ENCODE data around the gene FIP1L1. TPM values are rescaled to one million over a fixed set of nuclear protein-coding genes. Genes with fewer than 3 reads are reported as not detected.
"Not testable (repeated sequence)": the region's sequence is repeated elsewhere in the genome, so short reads cannot be mapped to it uniquely, and the experiment has no call there.

The FIP1L1 gene
- total RNA-seq, 1 donor from 2014 or later, result 118 TPM

- no peaks in the 10 kb centered on the region for H3K4me1 Mint-ChIP-seq (ENCODE audit: low read depth)
- intact Hi-C loops (cut with micrococcal nuclease), result no loop called here
- peaks cover 32% of the 10 kb centered on the region for H3K36me3 Mint-ChIP-seq (ENCODE audit: low read depth)
- H3K27ac Mint-ChIP-seq, result no peak overlapping the region
- no peaks in the 10 kb centered on the region for H3K27me3 Mint-ChIP-seq (ENCODE audit: insufficient read depth)
- no peak overlapping the region for H3K4me3 Mint-ChIP-seq
- DNase-seq (ENCODE audit: low spot score), result no peak
- H3K9me3 Mint-ChIP-seq, result no peaks in the 10 kb centered on the region
Observed at GRCh38 chr4:53459548-53459947, 82.1 kb downstream of the FIP1L1 start.

DNA sequence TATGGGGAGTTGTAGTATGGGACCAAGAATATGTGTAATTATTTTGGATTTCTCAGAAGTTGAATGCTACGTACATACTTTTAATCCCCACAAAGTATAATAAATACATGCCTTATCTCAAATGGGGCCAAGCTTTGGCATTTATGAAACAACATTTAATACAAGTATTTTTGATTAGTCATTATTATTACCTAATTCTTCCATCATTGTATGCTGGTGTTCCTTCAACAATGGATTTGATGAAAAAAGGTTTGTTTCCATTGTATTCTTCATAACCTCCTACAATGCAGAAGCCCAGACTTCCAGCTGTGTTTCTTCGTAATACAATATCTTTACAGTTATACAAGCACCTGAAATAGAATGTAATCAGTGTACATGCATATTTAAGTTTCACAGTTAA lies 83.8 kb downstream of the FIP1L1 start:
- no peaks in the 10 kb centered on the region for H3K9me3 Mint-ChIP-seq
- peaks cover 26% of the 10 kb centered on the region for H3K36me3 Mint-ChIP-seq (ENCODE audit: low read depth)
- DNase-seq (ENCODE audit: low spot score), result no peak
- no peaks in the 10 kb centered on the region for H3K27me3 Mint-ChIP-seq (ENCODE audit: insufficient read depth)
- H3K4me1 Mint-ChIP-seq (ENCODE audit: low read depth), result no peaks in the 10 kb centered on the region
- intact Hi-C loops (cut with micrococcal nuclease), result no loop called here
- no peak overlapping the region for H3K4me3 Mint-ChIP-seq
- no peak overlapping the region for H3K27ac Mint-ChIP-seq

DNA sequence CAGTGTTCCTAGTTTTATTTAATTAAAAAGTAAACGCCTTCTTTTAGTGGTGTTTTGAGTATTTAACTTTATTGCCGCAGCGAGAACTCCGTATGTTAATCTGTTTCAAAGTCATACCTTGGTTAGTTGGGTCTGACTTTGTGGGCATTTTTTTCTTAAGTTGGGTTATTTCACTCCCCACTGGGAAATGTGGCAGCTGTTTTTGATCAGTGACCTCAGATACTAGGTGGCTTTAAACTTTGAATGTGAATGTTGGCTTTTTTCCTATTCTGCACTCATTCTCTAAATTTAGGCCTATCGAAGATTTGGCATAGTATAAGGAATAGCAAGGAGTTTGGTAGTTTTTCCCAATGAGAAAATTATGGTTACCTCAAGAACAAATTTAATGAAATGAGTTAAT lies 85.9 kb downstream of the FIP1L1 start:
- Mint-ChIP-seq H3K4me3 (no peak overlapping the region), H3K27me3 (ENCODE audit: insufficient read depth) (no peaks in the 10 kb centered on the region), H3K36me3 (ENCODE audit: low read depth) (peaks cover 25% of the 10 kb centered on the region), H3K4me1 (ENCODE audit: low read depth) (no peaks in the 10 kb centered on the region), H3K27ac (no peak overlapping the region), H3K9me3 (peaks cover 9% of the 10 kb centered on the region)
- DNase-seq (ENCODE audit: low spot score), result no peak
- intact Hi-C loops (cut with micrococcal nuclease), result no loop called here

GRCh38 chr4:53465281-53465680 lies 87.8 kb downstream of the FIP1L1 start:
- no peaks in the 10 kb centered on the region for H3K27me3 Mint-ChIP-seq (ENCODE audit: insufficient read depth)
- H3K36me3 Mint-ChIP-seq (ENCODE audit: low read depth), result peaks cover 20% of the 10 kb centered on the region
- H3K27ac Mint-ChIP-seq, result no peak overlapping the region
- no peaks in the 10 kb centered on the region for H3K4me1 Mint-ChIP-seq (ENCODE audit: low read depth)
- no peak for DNase-seq (ENCODE audit: low spot score)
- H3K4me3 Mint-ChIP-seq, result no peak overlapping the region
- intact Hi-C loops (cut with micrococcal nuclease), result no loop called here
- H3K9me3 Mint-ChIP-seq, result peaks cover 20% of the 10 kb centered on the region

GRCh38 chr4:53465891-53466290 lies 88.5 kb downstream of the FIP1L1 start:
- intact Hi-C loops (cut with micrococcal nuclease), result no loop called here
- H3K27me3 Mint-ChIP-seq (ENCODE audit: insufficient read depth), result no peaks in the 10 kb centered on the region
- no peak for DNase-seq (ENCODE audit: low spot score)
- no peak overlapping the region for H3K27ac Mint-ChIP-seq
- peaks cover 17% of the 10 kb centered on the region for H3K36me3 Mint-ChIP-seq (ENCODE audit: low read depth)
- peaks cover 20% of the 10 kb centered on the region for H3K9me3 Mint-ChIP-seq
- no peaks in the 10 kb centered on the region for H3K4me1 Mint-ChIP-seq (ENCODE audit: low read depth)
- H3K4me3 Mint-ChIP-seq, result no peak overlapping the region

DNA sequence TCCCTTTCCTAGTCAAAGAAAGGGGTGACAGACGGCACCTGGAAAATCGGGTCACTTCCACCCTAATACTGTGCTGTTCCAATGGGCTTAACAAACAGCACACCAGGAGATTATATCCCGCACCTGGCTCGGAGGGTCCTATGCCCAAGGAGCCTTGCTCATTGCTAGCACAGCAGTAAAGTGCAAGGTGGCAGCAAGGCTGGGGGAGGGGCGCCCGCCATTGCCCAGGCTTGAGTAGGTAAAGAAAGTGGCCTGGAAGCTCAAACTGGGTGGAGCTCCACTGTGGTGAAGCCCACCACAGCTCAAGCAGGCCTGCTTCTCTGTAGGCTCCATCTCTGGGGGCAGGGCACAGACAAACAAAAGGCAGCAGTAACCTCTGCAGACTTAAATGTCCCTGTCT lies 89.1 kb downstream of the FIP1L1 start:
- H3K4me3 Mint-ChIP-seq; H3K27me3 Mint-ChIP-seq (ENCODE audit: insufficient read depth); H3K4me1 Mint-ChIP-seq (ENCODE audit: low read depth); intact Hi-C loops (cut with micrococcal nuclease); DNase-seq (ENCODE audit: low spot score); H3K27ac Mint-ChIP-seq: not testable (repeated sequence)
- Mint-ChIP-seq H3K9me3 (peaks cover 20% of the 10 kb centered on the region), H3K36me3 (ENCODE audit: low read depth) (peaks cover 14% of the 10 kb centered on the region)

DNA sequence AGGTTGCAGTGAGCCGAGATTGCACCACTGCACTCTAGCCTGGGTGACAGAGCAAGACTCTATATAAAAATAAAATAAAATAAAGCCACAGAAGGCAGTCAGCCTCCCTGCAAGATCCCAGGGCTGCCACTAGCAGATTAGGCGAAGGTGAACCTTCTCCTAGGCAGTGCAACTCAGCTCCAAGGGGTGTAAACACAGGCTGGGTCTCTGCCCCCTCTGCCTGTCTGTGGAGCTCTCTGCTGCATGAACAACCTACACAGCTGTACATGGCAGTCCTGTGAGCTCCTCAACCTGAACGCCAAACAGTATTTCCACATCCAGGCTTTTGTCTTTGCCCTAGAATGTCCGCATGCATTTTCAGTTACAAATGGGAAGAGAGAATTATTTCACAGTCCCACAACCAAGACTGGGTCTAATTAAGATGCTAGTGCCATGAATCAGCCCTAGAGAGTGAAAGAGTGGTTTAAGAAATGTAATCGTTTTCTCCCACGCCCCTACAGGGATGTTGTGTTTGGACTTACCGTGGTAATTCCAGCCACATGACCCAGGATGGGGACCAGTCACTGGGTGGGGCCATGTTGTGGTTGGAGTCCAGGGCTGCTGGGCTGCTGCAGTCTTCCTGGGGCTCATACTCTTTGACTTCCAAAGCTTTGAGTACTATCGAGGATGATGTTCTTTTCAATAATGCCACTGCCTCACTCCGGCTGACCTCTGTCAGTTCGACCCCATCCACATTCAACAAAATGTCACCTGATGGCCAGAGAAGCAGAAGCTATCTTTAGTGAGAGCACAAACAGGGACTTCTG lies 99.0 kb downstream of the FIP1L1 start:
- intact Hi-C loops (cut with micrococcal nuclease), result no loop called here
- Mint-ChIP-seq H3K4me1 (ENCODE audit: low read depth) (no peaks in the 10 kb centered on the region), H3K27me3 (ENCODE audit: insufficient read depth) (no peaks in the 10 kb centered on the region), H3K9me3 (peaks cover 8% of the 10 kb centered on the region), H3K4me3 (no peak overlapping the region), H3K36me3 (ENCODE audit: low read depth) (no peaks in the 10 kb centered on the region), H3K27ac (no peak overlapping the region)
- DNase-seq (ENCODE audit: low spot score), result no peak

GRCh38 chr4:53477038-53477565 lies 99.7 kb downstream of the FIP1L1 start:
- H3K4me1 Mint-ChIP-seq (ENCODE audit: low read depth), result no peaks in the 10 kb centered on the region
- H3K9me3 Mint-ChIP-seq, result peaks cover 5% of the 10 kb centered on the region
- no peak overlapping the region for H3K27ac Mint-ChIP-seq
- intact Hi-C loops (cut with micrococcal nuclease), result no loop called here
- DNase-seq (ENCODE audit: low spot score), result no peak
- no peaks in the 10 kb centered on the region for H3K36me3 Mint-ChIP-seq (ENCODE audit: low read depth)
- H3K4me3 Mint-ChIP-seq, result no peak overlapping the region
- no peaks in the 10 kb centered on the region for H3K27me3 Mint-ChIP-seq (ENCODE audit: insufficient read depth)

- H3K27me3 Mint-ChIP-seq (ENCODE audit: insufficient read depth), result no peaks in the 10 kb centered on the region
- DNase-seq (ENCODE audit: low spot score), result no peak
- peaks cover 5% of the 10 kb centered on the region for H3K9me3 Mint-ChIP-seq
- intact Hi-C loops (cut with micrococcal nuclease), result no loop called here
- no peaks in the 10 kb centered on the region for H3K4me1 Mint-ChIP-seq (ENCODE audit: low read depth)
- H3K36me3 Mint-ChIP-seq (ENCODE audit: low read depth), result no peaks in the 10 kb centered on the region
- H3K27ac Mint-ChIP-seq, result no peak overlapping the region
- H3K4me3 Mint-ChIP-seq, result no peak overlapping the region
Observed at GRCh38 chr4:53477636-53478035, 100.2 kb downstream of the FIP1L1 start.

GRCh38 chr4:53478671-53479456 lies 101.4 kb downstream of the FIP1L1 start:
- Mint-ChIP-seq H3K27ac (no peak overlapping the region), H3K4me3 (no peak overlapping the region), H3K4me1 (ENCODE audit: low read depth) (no peaks in the 10 kb centered on the region), H3K36me3 (ENCODE audit: low read depth) (no peaks in the 10 kb centered on the region), H3K9me3 (peaks cover 5% of the 10 kb centered on the region), H3K27me3 (ENCODE audit: insufficient read depth) (no peaks in the 10 kb centered on the region)
- intact Hi-C loops (cut with micrococcal nuclease), result no loop called here
- no peak for DNase-seq (ENCODE audit: low spot score)

- H3K4me3 Mint-ChIP-seq, result no peak overlapping the region
- H3K9me3 Mint-ChIP-seq, result peaks cover 5% of the 10 kb centered on the region
- no peak overlapping the region for H3K27ac Mint-ChIP-seq
- intact Hi-C loops (cut with micrococcal nuclease), result no loop called here
- no peaks in the 10 kb centered on the region for H3K36me3 Mint-ChIP-seq (ENCODE audit: low read depth)
- no peak for DNase-seq (ENCODE audit: low spot score)
- no peaks in the 10 kb centered on the region for H3K4me1 Mint-ChIP-seq (ENCODE audit: low read depth)
- H3K27me3 Mint-ChIP-seq (ENCODE audit: insufficient read depth), result peaks cover 4% of the 10 kb centered on the region
Observed at GRCh38 chr4:53479736-53480525, 102.5 kb downstream of the FIP1L1 start.

DNA sequence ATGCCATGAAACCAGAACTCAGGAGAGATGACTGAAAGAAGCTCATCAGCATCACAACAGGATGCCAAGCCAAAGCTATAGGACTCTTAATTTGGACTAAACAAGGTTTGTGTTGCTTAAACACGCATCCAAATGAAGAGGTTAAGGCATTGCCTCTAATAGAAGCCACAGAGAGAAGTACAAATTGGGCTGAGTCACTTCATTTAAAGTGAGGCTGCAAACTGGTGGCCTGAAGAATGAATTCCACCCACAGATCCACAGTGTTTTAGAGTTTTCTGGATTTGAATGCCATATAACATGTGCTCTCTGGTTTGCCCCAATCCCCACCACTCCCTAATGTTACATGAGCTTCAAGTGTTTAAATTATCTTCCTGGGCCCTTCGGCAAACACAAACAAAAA lies 103.5 kb downstream of the FIP1L1 start:
- no peak overlapping the region for H3K4me3 Mint-ChIP-seq
- H3K9me3 Mint-ChIP-seq, result peaks cover 5% of the 10 kb centered on the region
- H3K27me3 Mint-ChIP-seq (ENCODE audit: insufficient read depth), result peaks cover 5% of the 10 kb centered on the region

More for the DNA sequence above, 103.5 kb downstream of the FIP1L1 start:
- DNase-seq (ENCODE audit: low spot score), result no peak
- Mint-ChIP-seq H3K27ac (no peak overlapping the region), H3K4me1 (ENCODE audit: low read depth) (no peaks in the 10 kb centered on the region), H3K36me3 (ENCODE audit: low read depth) (no peaks in the 10 kb centered on the region)
- intact Hi-C loops (cut with micrococcal nuclease), result no loop called here
